Astrocyte of the spinal cord (primary cell): ENCODE data around the gene QKI.

Experiments
- DNase-seq: peaks from one replicate; pipeline ENCODE4 v3.0.0; 2011; ENCODE audit warnings: low read depth, low spot score
- H3K4me3 ChIP-seq: 2 replicates; pipeline ENCODE4 v1.5.1; 2011; ENCODE audit warnings: low read depth, mild to moderate bottlenecking, low read length, moderate library complexity
- in situ Hi-C: cut with HindIII; loops from 2 replicates; pipeline ENCODE4 v1.10.0; 2017; ENCODE audit warnings: low sequenced_read_pairs
- TF ChIP-seq, protein P1 (sequence below): IDR thresholded peaks from 2 replicates; pipeline ENCODE4 v1.5.1; 2012; ENCODE audit warnings: low read depth, mild to moderate bottlenecking, low read length, inconsistent platforms

Gene QKI

GRCh38 chr6:163577404-163577803 is 162.9 kb downstream of the QKI start:
- no peak for DNase-seq
- no peak overlapping the region for H3K4me3 ChIP-seq
- in situ Hi-C loops = no loop called here
- TF ChIP-seq, protein P1, sequence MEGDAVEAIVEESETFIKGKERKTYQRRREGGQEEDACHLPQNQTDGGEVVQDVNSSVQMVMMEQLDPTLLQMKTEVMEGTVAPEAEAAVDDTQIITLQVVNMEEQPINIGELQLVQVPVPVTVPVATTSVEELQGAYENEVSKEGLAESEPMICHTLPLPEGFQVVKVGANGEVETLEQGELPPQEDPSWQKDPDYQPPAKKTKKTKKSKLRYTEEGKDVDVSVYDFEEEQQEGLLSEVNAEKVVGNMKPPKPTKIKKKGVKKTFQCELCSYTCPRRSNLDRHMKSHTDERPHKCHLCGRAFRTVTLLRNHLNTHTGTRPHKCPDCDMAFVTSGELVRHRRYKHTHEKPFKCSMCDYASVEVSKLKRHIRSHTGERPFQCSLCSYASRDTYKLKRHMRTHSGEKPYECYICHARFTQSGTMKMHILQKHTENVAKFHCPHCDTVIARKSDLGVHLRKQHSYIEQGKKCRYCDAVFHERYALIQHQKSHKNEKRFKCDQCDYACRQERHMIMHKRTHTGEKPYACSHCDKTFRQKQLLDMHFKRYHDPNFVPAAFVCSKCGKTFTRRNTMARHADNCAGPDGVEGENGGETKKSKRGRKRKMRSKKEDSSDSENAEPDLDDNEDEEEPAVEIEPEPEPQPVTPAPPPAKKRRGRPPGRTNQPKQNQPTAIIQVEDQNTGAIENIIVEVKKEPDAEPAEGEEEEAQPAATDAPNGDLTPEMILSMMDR = no peak

- H3K4me3 ChIP-seq = no peak overlapping the region
- TF ChIP-seq, protein P1 = no peak
- no peak for DNase-seq
- in situ Hi-C loops = no loop called here
These were observed 164.8 kb downstream of the QKI start for GRCh38 chr6:163579111-163579879.

DNA sequence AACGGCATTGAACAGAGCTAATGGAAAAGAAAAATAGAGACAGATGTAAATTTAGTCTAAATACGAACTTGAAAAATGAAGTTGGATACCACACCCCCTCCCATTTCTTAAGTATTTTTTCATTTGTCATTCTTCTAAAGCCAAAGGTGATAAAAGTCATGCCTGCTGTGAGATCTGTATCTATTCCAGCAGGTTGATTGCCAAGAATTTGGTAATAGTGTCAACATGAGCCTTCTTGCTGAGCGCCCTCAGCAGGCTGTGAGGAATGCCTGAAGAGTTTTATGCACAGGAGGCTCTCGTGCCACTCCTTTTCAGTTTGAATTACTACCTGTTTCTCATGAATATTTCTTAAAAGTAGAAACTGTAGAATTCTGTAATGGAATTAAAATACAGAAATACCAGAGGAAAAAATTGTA is 165.4 kb downstream of the QKI start:
- peak; percentile 22 for DNase-seq
- in situ Hi-C loops = no loop called here
- TF ChIP-seq, protein P1 = peak; percentile 20
- H3K4me3 ChIP-seq = no peak overlapping the region

DNA sequence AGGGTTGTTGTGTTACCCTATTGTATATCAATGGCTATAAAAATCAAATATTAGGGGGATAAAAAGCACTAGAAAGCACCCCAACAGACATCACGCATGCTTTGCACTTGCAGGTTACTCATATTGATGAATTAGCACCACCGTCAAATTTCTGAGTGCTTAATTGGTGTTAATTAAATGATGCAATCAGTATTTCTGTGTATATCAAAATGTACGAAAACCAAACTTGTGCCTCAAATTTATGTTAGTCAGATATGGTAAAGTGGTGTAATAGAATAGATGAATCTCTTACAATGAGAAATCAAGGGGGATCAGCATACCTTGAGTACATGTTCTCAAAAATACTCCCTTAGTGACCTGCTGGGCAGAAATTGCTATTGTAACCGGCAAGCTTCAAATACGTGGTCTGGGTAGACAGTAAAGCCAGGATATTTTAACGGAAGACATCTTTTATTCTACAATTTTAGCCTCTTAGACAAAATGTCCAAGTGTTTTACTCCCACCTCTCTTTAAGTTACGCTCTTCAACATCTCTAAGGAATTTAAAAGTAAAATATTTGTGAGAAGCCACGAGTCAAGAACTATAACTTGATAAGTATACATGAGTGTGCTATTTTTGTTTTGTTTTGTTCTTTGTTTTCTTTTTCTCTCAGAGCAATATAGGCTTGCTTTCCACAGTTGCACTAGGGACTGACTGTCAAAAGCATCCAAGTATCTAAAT is 166.0 kb downstream of the QKI start:
- no peak overlapping the region for H3K4me3 ChIP-seq
- no peak for DNase-seq
- TF ChIP-seq, protein P1 = no peak
- in situ Hi-C loops = no loop called here

DNA sequence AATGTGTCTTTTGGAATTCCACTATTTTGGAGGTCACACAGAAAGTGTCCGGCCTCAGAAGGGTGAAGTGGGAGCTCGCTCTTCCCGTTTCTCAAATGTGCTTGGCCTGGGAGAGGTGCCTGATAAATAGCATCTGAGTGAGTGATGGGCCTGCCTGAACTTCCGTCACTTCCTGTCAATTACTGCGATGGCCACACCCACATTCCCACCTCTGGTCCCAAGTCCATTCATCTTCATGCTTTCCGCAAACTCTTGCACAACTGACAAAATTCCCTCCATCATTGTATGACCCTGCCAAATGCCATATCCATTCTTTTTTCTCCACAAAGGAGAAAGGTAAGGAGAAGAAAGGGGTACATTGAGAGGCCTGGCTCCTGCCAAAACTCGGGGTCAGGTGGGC is 169.0 kb downstream of the QKI start:
- in situ Hi-C loops = no loop called here
- DNase-seq = no peak
- TF ChIP-seq, protein P1 = no peak
- no peak overlapping the region for H3K4me3 ChIP-seq

GRCh38 chr6:163585932-163586437 is 171.5 kb downstream of the QKI start:
- in situ Hi-C loops = no loop called here
- H3K4me3 ChIP-seq = no peak overlapping the region
- TF ChIP-seq, protein P1 = no peak
- peak; percentile 94 for DNase-seq
